Breast epithelium (tissue), 4 donors: ENCODE data around the gene RAB9A. TPM values are rescaled to one million over a fixed set of nuclear protein-coding genes. Genes with fewer than 3 reads are reported as not detected.
"Not testable (repeated sequence)": the region's sequence is repeated elsewhere in the genome, so short reads cannot be mapped to it uniquely, and the experiment has no call there.

Experiments used
- DNase-seq, 2 donors: peaks; one replicate each; pipeline ENCODE4 v3.0.0-alpha.2; 2019; ENCODE audit warnings: low spot score in 2 of 2
- H3K27ac ChIP-seq, 2 donors: fragments of 200-600 bp; sonication (generic) in 1 of 2; one replicate each; pipeline ENCODE4 v1.5.1; 2016 to 2019; ENCODE audit warnings: mild to moderate bottlenecking in 1 of 2
- H3K27me3 ChIP-seq, 2 donors: fragments of 200-600 bp; sonication (generic) in 1 of 2; one replicate each; pipeline versions ENCODE4 v1.5.1 to v1.6.0; 2017 to 2019; ENCODE audit warnings: control low read depth in 1 of 2, mild to moderate bottlenecking in 1 of 2
- H3K36me3 ChIP-seq: fragments of 200-600 bp; one replicate; pipeline ENCODE4 v1.5.1; 2019
- H3K4me1 ChIP-seq, 2 donors: fragments of 200-600 bp; sonication (generic); one replicate each; pipeline ENCODE4 v1.5.1; 2016 to 2019; ENCODE audit warnings: control low read depth in 1 of 2
- H3K4me3 ChIP-seq, 3 donors: fragments of 200-600 bp; sonication (generic); 1 replicate in 2 of 3; 2 replicates in 1 of 3; pipeline ENCODE4 v1.5.1; 2016 to 2019; ENCODE audit warnings: mild to moderate bottlenecking in 3 of 3, moderate library complexity in 2 of 3
- H3K9me3 ChIP-seq, 2 donors: fragments of 200-600 bp; sonication (generic) in 1 of 2; one replicate each; pipeline ENCODE4 v1.5.1; 2016 to 2019; ENCODE audit warnings: control low read depth in 1 of 2
- CTCF ChIP-seq, 3 donors: fragments of 450-650 bp; IDR thresholded peaks; one replicate each; pipeline ENCODE4 v1.5.1; 2016 to 2017; ENCODE audit warnings: antibody characterized with exemption in 3 of 3, mild to moderate bottlenecking in 3 of 3, moderate library complexity in 3 of 3
- POLR2A ChIP-seq: fragments of 450-650 bp; IDR thresholded peaks from one replicate; pipeline ENCODE4 v1.6.1; 2016; ENCODE audit warnings: antibody characterized with exemption, mild to moderate bottlenecking, moderate library complexity
- POLR2AphosphoS5 ChIP-seq, 3 donors: sonication (generic); formaldehyde crosslinking; IDR thresholded peaks; one replicate each; pipeline ENCODE4 v1.6.1; 2017; ENCODE audit warnings: antibody characterized with exemption in 3 of 3
- intact Hi-C: fragments of 100-400 bp; cut with DNase I; formaldehyde crosslinking; loops from one replicate; pipeline ENCODE4 v1.15.1; 2023; ENCODE audit warnings: low total_unique reads
- total RNA-seq, 3 donors: library from RNA; depleted of rRNA; stranded (reverse); fragments of >200 nt; gene quantifications; one replicate each; pipeline ENCODE4 v1.1.0, GENCODE V29; 2016

The RAB9A gene
- total RNA-seq, 3 donors from 2014 or later = 41.0 to 63.4 (median 43.2) TPM

GRCh38 chrX:13661735-13662288 lies 27.1 kb upstream of the RAB9A start:
- H3K4me3 ChIP-seq = peak overlapping the region; percentile 0 to 28 (median 16)
- TF ChIP-seq POLR2AphosphoS5 (IDR thresholded peaks at IDR 0.05) (no peak), CTCF (IDR thresholded peaks at IDR 0.05) (no peak)
- H3K27ac ChIP-seq = peak overlapping the region in 1 of 2 donors; percentile 48
- no peaks in the 10 kb centered on the region for H3K36me3 ChIP-seq
- H3K4me1 ChIP-seq = no peaks in the 10 kb centered on the region
- intact Hi-C loops = no loop called here
- no peaks in the 10 kb centered on the region for H3K9me3 ChIP-seq
- DNase-seq = no peak
- H3K27me3 ChIP-seq = peaks cover 0 to 3% of the 10 kb centered on the region in 2 donors

GRCh38 chrX:13662355-13662791 lies 26.6 kb upstream of the RAB9A start:
- intact Hi-C loops = no loop called here

DNA sequence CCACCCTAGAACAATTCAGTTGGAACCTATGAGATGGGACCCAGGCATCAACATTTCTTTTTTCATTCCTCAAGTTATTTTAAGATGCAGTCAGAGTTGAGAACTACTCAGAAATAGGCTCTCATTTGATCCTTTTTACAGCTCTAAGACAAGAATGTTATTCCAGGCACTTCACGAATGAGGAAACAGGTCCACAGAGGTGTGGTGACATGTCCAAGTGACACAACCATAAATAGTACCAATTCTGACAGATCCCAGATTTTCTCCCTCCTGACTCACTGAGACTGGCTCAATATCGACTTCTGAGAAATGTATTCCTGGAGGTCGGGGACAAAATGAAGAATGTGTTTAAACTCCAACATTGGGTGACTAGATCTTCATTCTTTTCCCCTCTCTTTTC lies 24.9 kb upstream of the RAB9A start:
- Histone ChIP-seq H3K4me3 (no peak overlapping the region), H3K4me1 (peaks cover 0 to 8% of the 10 kb centered on the region in 2 donors), H3K27ac (peak overlapping the region; percentile 28 to 43), H3K27me3 (peaks cover 0 to 11% of the 10 kb centered on the region in 2 donors), H3K9me3 (no peaks in the 10 kb centered on the region), H3K36me3 (no peaks in the 10 kb centered on the region)
- TF ChIP-seq POLR2A (no peak), POLR2AphosphoS5 (IDR thresholded peaks at IDR 0.05) (no peak)
- intact Hi-C loops = no loop called here
- no peak for DNase-seq

More at GRCh38 chrX:13662355-13662791, 26.6 kb upstream of the RAB9A start:
- H3K9me3 ChIP-seq = no peaks in the 10 kb centered on the region
- peaks cover 0 to 3% of the 10 kb centered on the region in 2 donors for H3K27me3 ChIP-seq
- peak overlapping the region in 1 of 2 donors; percentile 48 for H3K27ac ChIP-seq
- no peaks in the 10 kb centered on the region for H3K36me3 ChIP-seq
- no peak for TF ChIP-seq POLR2A
- TF ChIP-seq POLR2AphosphoS5 (IDR thresholded peaks at IDR 0.05) = peak in 1 of 3 donors; percentile 24
- H3K4me1 ChIP-seq = peaks cover 0 to 5% of the 10 kb centered on the region in 2 donors
- H3K4me3 ChIP-seq = peak overlapping the region; percentile 0 to 28 (median 16)
- DNase-seq = no peak

- H3K27ac ChIP-seq = peak overlapping the region; percentile 10 to 81
- H3K4me3 ChIP-seq = no peak overlapping the region
- intact Hi-C loops = no loop called here
- peaks cover 0 to 8% of the 10 kb centered on the region in 2 donors for H3K4me1 ChIP-seq
- H3K36me3 ChIP-seq = no peaks in the 10 kb centered on the region
- H3K9me3 ChIP-seq = no peaks in the 10 kb centered on the region
- no peak for TF ChIP-seq CTCF (IDR thresholded peaks at IDR 0.05)
- no peak for TF ChIP-seq POLR2AphosphoS5 (IDR thresholded peaks at IDR 0.05)
- no peak for TF ChIP-seq POLR2A
- DNase-seq = peak in 1 of 2 donors; percentile 60
- H3K27me3 ChIP-seq = peaks cover 0 to 19% of the 10 kb centered on the region in 2 donors
Observed at GRCh38 chrX:13666836-13667235, 22.1 kb upstream of the RAB9A start.

DNA sequence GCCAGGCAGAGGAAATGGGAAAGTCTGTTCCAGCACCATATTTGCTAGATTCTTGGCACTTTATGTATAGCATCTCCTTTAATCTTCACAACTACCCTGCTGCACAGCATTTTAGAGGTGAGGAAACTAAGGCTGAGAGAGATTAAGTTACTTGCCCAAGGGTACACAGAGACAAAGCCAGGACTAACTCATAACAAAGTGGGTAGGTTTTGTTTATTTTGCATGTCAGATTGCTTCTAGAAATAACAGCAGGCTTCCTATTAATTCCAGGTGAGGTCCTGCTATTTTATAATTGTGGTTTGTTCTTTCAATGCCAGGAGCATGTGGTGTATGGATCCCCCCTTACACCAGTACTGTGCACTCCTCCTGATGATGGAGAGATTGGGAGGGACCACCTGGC lies 21.0 kb upstream of the RAB9A start:
- no peaks in the 10 kb centered on the region for H3K9me3 ChIP-seq
- H3K4me3 ChIP-seq = no peak overlapping the region
- no peaks in the 10 kb centered on the region for H3K36me3 ChIP-seq
- peaks cover 0 to 21% of the 10 kb centered on the region in 2 donors for H3K27me3 ChIP-seq
- peaks cover 0 to 8% of the 10 kb centered on the region in 2 donors for H3K4me1 ChIP-seq
- peak overlapping the region; percentile 44 to 81 for H3K27ac ChIP-seq
- intact Hi-C loops = no loop called here
- TF ChIP-seq POLR2AphosphoS5 (IDR thresholded peaks at IDR 0.05) (no peak), CTCF (IDR thresholded peaks at IDR 0.05) (no peak), POLR2A (no peak)
- DNase-seq = no peak

DNA sequence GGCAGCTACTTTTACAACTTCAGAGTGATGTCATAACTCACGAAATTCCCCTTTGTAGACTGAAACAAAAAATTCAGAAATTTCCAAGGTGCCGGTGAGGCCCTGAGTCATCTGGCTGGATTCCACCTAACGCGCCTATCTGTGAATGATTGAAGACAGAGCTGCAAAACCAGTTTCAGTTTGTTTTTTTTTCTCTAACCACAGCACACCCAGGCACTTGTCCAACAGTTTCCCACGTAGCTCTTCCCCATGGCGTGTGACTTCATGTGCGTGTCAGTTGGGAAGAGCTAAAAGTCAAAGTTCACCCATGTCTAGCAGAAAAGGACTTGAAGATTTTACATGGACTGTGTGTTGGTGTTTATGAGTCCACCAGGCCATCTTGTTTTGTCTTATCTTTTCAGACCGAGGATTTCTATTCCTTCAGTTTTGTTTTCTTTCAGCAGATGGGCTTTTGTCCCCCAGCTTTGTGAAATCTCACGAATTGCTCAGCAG lies 19.6 kb upstream of the RAB9A start:
- Histone ChIP-seq H3K27ac (peak overlapping the region; percentile 75 to 81), H3K27me3 (peaks cover 0 to 24% of the 10 kb centered on the region in 2 donors), H3K9me3 (no peaks in the 10 kb centered on the region), H3K36me3 (no peaks in the 10 kb centered on the region), H3K4me1 (peaks cover 0 to 8% of the 10 kb centered on the region in 2 donors), H3K4me3 (peak overlapping the region in 1 of 3 donors; percentile 1)
- peak; percentile 70 to 85 for DNase-seq
- intact Hi-C loops = no loop called here
- peak; percentile 35 to 76 (median 51) for TF ChIP-seq POLR2AphosphoS5 (IDR thresholded peaks at IDR 0.05)
- TF ChIP-seq POLR2A = no peak

DNA sequence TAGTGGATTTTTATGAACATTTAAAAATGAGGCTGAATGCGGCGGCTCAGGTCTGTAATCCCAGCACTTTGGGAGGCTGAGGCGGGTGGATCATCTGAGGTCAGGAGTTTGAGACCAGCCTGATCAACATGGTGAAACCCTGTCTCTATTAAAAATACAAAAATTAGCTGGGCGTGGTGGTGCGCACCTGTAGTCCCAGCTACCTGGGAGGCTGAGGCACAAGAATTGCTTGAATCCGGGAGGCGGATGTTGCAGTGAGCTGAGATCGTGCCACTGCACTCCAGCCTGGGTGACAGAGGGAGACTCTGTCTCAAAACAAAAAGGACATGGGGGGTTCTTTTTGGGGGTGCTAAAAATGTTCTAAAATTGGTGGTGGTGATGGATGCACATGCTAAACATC lies 19.2 kb upstream of the RAB9A start:
- H3K36me3 ChIP-seq, DNase-seq, H3K4me1 ChIP-seq, intact Hi-C loops, H3K9me3 ChIP-seq: not testable (repeated sequence)
- H3K27ac ChIP-seq = peak overlapping the region; percentile 75 to 81
- H3K4me3 ChIP-seq = peak overlapping the region in 1 of 3 donors; percentile 1
- peaks cover 0 to 24% of the 10 kb centered on the region in 2 donors for H3K27me3 ChIP-seq
